Cortex of kidney (tissue), 1 donor: Measurements from ENCODE around the gene MINDY4.

Source experiments
- DNase-seq: peaks from one replicate; lab custom pipeline; 2025; lab: John Stamatoyannopoulos, UW

Gene MINDY4

GRCh38 chr7:30852744-30853288, 81.6 kb downstream of the MINDY4 start:
- no peak for DNase-seq

DNA sequence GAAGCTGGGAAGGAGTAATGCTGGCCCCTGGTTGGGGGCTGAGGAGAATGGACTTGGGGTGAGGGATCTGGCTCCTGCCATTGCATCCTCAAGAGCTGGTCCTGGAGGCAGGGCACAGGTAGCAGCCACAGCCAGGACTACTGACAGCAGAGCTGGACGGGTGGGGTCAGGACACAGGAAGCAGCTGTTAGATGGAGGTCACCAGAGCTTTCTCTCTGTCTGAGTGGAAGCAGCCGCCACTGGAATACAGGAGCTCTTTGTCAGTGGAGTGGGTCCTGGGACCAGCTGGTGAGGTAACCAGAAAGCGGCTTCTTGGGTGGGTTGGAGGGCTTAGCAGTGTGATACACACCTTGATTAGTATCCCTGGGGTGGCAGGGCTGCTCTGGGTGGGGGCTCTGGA, 82.4 kb downstream of the MINDY4 start:
- DNase-seq, result no peak

DNA sequence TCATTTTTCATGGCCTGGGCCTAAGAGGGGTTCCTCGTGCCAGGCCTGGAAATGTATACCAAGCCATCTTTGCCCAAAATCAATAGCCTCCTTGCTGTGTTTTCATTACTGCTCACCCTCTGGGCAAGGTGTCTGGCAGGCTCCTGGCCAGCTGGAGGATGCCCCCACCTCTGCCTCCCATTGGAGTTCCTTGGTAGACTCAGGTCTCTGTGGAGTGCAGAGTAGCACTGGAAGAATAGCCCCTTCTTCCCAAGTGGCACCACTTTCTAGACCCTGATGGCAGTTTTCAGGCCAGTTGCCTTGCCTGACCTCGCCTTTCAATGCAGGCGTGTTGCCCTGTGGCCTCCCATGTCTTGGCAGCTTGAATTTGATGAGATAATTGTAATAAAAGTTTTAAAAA, 84.7 kb downstream of the MINDY4 start:
- DNase-seq, result no peak

DNA sequence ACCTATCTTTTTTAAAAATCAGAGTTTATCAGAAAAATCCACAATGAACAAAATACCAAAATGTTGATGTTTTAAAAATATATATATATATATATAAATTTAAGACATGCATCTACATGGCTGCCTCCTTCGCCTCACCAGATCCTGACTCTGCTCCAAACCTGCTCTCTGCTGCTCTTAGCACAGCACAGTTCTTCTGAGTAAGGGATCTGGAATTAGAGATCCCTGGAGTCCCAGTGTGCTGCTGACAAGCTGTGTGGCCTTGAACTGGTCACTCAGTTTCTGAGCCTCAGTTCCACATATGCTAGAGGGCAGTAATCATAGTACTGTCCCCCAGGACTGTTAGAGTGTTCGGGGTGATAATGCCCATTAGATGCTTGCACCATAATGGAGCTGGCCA, 87.4 kb downstream of the MINDY4 start:
- DNase-seq, result no peak

DNA sequence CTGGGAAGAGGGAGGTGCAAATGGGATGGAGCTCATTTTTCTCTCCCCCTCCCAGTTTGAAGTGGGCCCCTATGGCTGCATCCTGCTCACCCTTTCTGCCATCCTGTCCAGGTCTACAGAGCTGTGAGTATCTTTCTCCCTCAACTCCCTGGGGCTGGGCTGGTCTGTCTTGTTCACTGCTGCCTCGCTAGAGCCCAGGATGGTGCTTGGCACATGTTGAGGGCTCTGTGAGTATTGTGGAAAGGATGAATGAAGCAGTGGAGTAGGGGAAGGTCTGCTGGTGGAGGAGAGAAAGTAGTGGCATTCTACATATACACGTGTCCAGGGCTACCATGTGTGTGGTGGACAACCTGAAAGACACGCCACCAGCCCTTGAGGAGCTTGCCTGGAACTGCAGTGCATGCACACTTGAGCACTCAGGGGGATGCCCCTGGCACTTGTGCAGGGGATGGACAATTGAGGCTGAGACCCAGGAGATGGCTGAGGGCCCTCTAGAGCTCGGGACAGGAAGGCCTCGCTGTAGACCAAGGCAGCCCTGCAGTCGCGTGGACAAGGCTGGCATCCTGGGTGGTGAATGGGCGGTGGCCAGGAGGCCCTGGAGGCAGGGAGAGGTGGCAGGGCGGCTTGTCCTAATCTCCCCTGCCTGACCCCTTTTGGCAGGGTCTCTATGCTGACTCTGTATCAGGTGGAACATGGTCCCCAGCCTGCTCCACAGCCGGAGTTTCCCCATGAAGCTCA, 88.2 kb downstream of the MINDY4 start:
- DNase-seq, result no peak

DNA sequence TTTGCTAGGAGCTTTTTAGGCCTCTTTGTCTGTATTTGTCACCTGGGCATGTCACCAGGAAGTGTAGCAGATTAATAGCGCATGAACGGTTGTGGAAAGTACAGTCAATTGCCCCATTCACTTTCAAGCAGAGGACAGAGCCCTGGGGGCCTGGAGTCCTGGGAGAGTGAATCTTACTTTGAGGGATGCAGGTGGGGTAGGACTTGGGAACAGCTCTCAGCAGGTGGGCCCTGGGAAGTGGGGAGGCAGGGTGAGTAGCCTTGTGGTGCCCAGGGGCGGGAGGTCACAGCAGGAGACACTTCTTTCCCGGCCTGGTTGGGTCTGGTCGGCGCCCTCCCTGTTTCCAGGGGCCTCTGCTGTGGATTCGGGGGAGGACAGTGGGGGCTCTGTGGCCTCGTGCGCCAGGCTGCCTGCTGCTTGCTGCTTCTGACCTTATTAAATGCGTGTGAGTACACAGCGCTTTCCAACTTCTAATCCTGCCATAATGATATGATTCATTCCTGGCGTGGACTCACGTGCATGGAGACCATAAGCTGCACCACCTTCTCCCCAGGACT, 88.8 kb downstream of the MINDY4 start:
- no peak for DNase-seq

DNA sequence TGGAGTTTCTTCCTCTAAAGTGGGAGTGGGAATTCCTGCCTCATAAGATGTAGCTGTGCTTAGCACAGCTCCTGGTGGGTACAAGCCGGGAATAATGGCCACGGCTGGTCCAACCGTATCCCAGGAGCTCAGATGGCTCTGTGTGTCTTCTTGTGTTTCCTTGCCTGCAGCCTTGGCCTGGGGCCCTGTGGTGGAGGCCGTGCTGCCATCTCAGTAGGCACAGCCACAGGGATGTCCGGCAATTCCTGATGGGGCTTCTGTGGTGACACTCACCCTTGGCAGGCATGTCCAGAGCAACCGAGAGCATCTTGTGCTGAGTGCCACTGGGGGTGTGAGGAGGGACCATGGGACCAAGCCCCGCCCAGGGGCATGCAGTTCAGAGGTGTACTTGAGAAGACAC, 90.4 kb downstream of the MINDY4 start:
- no peak for DNase-seq

DNA sequence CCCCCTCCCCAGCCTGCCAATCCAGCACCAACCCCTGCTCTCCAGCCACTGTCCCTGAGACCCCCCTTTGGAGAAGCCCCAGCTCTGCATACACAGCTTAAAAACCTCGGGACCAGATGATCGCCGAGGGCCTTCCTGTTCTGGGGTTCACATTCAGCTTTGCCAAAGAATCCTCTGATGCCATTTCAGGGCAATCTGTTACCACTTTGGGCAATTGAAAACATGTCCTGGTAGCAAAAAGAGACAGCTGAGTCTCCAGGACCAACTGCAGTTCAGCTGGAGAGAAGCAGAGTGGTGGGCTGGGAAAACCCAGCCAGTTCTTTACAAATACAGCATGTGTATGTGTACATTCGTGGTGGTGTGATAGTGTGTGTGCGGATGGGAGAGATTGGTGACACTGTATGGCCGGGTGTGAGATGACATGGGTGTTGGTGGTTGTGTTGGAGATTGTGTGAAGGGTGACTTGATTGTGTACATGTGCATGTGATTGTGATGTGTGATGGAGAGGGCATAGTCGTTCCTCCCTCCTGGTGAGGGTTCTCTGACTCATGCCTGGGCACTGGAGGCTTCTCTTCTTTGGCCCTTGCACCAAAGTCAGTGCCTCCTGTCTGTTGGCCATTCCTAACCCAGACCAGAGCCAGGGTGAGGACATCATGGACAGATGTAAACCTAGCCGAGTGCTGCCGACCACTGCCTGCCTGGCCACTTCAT, 91.9 kb downstream of the MINDY4 start:
- no peak for DNase-seq

- DNase-seq, result no peak
Observed at GRCh38 chr7:30863706-30864035, 92.5 kb downstream of the MINDY4 start.

GRCh38 chr7:30864101-30864500, 92.9 kb downstream of the MINDY4 start:
- DNase-seq, result no peak

- DNase-seq, result no peak
Observed at GRCh38 chr7:30865076-30865475, 93.9 kb downstream of the MINDY4 start.

DNA sequence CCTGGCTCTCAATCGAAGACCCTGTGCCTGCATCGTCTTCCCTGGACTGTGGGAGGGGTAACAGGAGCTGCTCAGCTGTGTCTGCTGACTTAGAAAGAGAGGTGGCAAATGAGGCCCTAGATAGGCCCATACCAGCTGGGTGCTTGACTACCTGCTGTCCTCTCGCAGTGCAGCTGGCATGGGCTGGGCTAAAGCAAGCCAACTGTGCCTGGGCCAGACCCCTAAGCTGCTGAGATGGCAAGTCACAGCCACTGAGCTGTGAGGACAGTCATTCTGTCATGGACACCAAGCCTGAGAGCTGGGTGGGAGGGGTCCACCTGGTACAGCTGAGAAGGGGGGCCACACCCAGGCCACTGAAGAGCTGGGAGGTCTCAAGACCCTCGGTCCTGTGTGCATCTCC, 94.6 kb downstream of the MINDY4 start:
- no peak for DNase-seq

- DNase-seq, result no peak
Observed at GRCh38 chr7:30866939-30867338, 95.7 kb downstream of the MINDY4 start.

DNA sequence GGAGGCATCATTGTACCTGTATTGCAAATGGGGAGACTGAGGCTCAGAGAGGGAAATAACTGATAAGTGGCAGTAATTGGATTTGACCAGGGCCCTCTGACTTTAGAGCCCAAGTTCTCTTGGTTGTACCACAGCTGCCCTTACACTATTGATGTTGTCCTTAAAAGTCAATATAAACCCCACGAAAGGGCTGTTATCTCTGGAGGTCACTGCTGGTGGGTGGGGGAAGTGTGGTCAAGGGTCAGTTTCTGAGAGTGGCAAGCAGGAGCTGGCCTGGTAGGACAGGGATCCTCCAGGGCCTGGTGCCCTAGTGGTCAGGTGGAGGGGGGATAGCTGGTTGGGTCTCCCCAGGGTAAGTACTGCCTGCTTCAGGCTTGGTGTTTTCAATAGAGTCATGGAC, 96.3 kb downstream of the MINDY4 start:
- no peak for DNase-seq

GRCh38 chr7:30869794-30870611, 98.8 kb downstream of the MINDY4 start:
- DNase-seq, result no peak

GRCh38 chr7:30870821-30871518, 99.8 kb downstream of the MINDY4 start:
- DNase-seq, result no peak

- no peak for DNase-seq
Observed at GRCh38 chr7:30871655-30872054, 100.4 kb downstream of the MINDY4 start.

GRCh38 chr7:30873207-30873606, 102.0 kb downstream of the MINDY4 start:
- no peak for DNase-seq

GRCh38 chr7:30873656-30874055, 102.4 kb downstream of the MINDY4 start:
- no peak for DNase-seq

DNA sequence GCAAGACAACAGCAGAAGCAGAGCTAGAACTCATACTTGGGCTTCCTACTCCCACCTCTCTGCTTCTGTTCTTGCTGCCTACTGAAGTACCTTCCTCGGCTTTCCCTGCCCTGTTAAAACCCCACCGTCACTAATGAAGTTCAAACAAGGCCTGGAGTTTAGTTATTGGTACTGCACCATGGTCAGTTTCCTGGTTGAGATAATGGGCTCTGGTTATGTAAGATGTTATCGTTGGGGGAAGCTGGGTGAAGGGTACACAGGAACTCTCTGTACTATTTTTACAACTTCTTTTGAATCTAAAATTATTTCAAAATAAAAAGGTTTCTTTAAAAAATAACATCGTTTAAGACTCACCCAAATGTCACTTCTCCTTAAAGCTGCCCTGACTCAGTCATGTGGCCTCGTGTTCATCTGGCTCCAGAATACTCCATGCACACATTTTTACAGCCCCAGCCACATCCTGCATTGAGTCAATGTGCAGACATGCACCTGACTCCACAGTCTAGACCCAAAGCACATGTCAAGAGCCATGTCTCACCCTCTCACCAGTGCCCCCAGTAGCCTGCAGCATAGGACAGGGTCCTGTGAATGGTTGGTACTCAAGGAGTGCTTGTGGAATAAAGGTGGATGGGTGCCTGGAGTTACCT, 103.6 kb downstream of the MINDY4 start:
- DNase-seq, result no peak
